A673 (cell line): ENCODE data around the gene FRK. TPM values are rescaled to one million over a fixed set of nuclear protein-coding genes. Genes with fewer than 3 reads are reported as not detected.

Experiments
- BruUV-seq: library from RNA; stranded (reverse); fragments of 400-500 nt; replicated peaks from 2 replicates; lab custom pipeline; 2021; lab: Mats Ljungman, UMichigan
- CTCF ChIA-PET: fragments of 300-600 bp; sonication (Branson Sonifier 250); formaldehyde crosslinking; loops from one replicate; lab custom pipeline; 2022; ENCODE audit warnings: antibody characterized with exemption; lab: Charles Lee
- POLR2A ChIA-PET: fragments of 300-600 bp; sonication (Branson Sonifier 250); formaldehyde crosslinking; loops from one replicate; lab custom pipeline; 2022; ENCODE audit warnings: antibody characterized with exemption; ENCODE audit not compliant: low non-redundant PET; lab: Charles Lee
- DNase-seq: peaks from one replicate; pipeline ENCODE4 v3.0.0-alpha.2; 2015; ENCODE audit warnings: low spot score
- H3K27ac ChIP-seq: fragments of 200-600 bp; sonication (generic); 2 replicates; pipeline ENCODE4 v1.5.1; 2016; ENCODE audit warnings: mixed run types, low read depth, mild to moderate bottlenecking, mixed read lengths, antibody characterized with exemption, low read length; ENCODE audit not compliant: poor library complexity, severe bottlenecking
- H3K27me3 ChIP-seq: fragments of 200-600 bp; sonication (generic); replicated peaks from 2 replicates; pipeline ENCODE4 v1.6.1; 2017; ENCODE audit warnings: mixed run types, low read depth, mild to moderate bottlenecking, mixed read lengths, antibody characterized with exemption, low read length; ENCODE audit not compliant: insufficient read depth, poor library complexity
- H3K36me3 ChIP-seq: fragments of 200-600 bp; sonication (generic); 2 replicates; pipeline ENCODE4 v1.6.1; 2016; ENCODE audit warnings: mixed run types, mild to moderate bottlenecking, mixed read lengths, antibody characterized with exemption, low read length; ENCODE audit not compliant: insufficient read depth, poor library complexity, severe bottlenecking
- H3K4me1 ChIP-seq: fragments of 200-600 bp; sonication (generic); 2 replicates; pipeline ENCODE4 v1.6.1; 2017; ENCODE audit warnings: mixed run types, mild to moderate bottlenecking, mixed read lengths, antibody characterized with exemption, low read length; ENCODE audit not compliant: insufficient read depth, poor library complexity, severe bottlenecking
- H3K4me3 ChIP-seq: fragments of 200-600 bp; sonication (generic); 2 replicates; pipeline ENCODE4 v1.5.1; 2016; ENCODE audit warnings: low read depth, mixed run types, mild to moderate bottlenecking, mixed read lengths, low read length; ENCODE audit not compliant: poor library complexity, severe bottlenecking
- H3K9me3 ChIP-seq: fragments of 200-600 bp; sonication (generic); 2 replicates; pipeline ENCODE4 v1.6.1; 2016; ENCODE audit warnings: mixed run types, low read depth, mild to moderate bottlenecking, mixed read lengths, antibody characterized with exemption, low read length; ENCODE audit not compliant: poor library complexity, severe bottlenecking
- CTCF ChIP-seq: fragments of 300-800, 200-600 bp; sonication (generic); conservative IDR thresholded peaks from 2 replicates; pipeline ENCODE4 v1.5.1; 2017; ENCODE audit warnings: low read depth, mild to moderate bottlenecking, antibody characterized with exemption, low read length, moderate library complexity, mixed read lengths
- EZH2 ChIP-seq: fragments of 200-600 bp; sonication (generic); IDR thresholded peaks from 2 replicates; pipeline ENCODE4 v1.6.1; 2017; ENCODE audit warnings: borderline replicate concordance, low read depth, mild to moderate bottlenecking, mixed read lengths, antibody characterized with exemption, low read length; ENCODE audit not compliant: poor library complexity, severe bottlenecking
- intact Hi-C: fragments of 100-400 bp; cut with micrococcal nuclease; formaldehyde crosslinking; loops from one replicate; pipeline ENCODE4 v1.10.0; 2022; ENCODE audit not compliant: unreplicated experiment
- total RNA-seq: library from RNA; stranded (reverse); gene quantifications from 2 replicates; pipeline ENCODE4 v1.2.3, GENCODE V29; 2021

FRK gene
- total RNA-seq, 1 experiment from 2014 or later, result 12.3 TPM

GRCh38 chr6:115887891-115888290 is 172.8 kb downstream of the FRK start:
- intact Hi-C loops, result no loop called here
- DNase-seq, result no peak

GRCh38 chr6:115885636-115886366 is 174.9 kb downstream of the FRK start:
- no peak for TF ChIP-seq CTCF
- TF ChIP-seq EZH2, result no peak
- H3K4me3 ChIP-seq, result no peak overlapping the region
- no peak for DNase-seq
- no peaks in the 10 kb centered on the region for H3K27me3 ChIP-seq
- no peaks in the 10 kb centered on the region for H3K4me1 ChIP-seq
- H3K9me3 ChIP-seq, result no peaks in the 10 kb centered on the region
- BruUV-seq, result no TSS peak
- POLR2A ChIA-PET, result no interaction called here
- H3K27ac ChIP-seq, result no peak overlapping the region
- intact Hi-C loops, result no loop called here
- H3K36me3 ChIP-seq, result no peaks in the 10 kb centered on the region
- CTCF ChIA-PET, result no interaction called here

More at GRCh38 chr6:115887891-115888290, 172.8 kb downstream of the FRK start:
- BruUV-seq, result no TSS peak
- TF ChIP-seq EZH2, result no peak
- TF ChIP-seq CTCF, result no peak
- H3K4me1 ChIP-seq, result no peaks in the 10 kb centered on the region
- no peaks in the 10 kb centered on the region for H3K27me3 ChIP-seq
- no peaks in the 10 kb centered on the region for H3K9me3 ChIP-seq
- H3K27ac ChIP-seq, result no peak overlapping the region
- CTCF ChIA-PET, result no interaction called here
- H3K4me3 ChIP-seq, result no peak overlapping the region
- POLR2A ChIA-PET, result no interaction called here
- H3K36me3 ChIP-seq, result no peaks in the 10 kb centered on the region

GRCh38 chr6:115882771-115883170 is 177.9 kb downstream of the FRK start:
- Histone ChIP-seq H3K9me3 (no peaks in the 10 kb centered on the region), H3K27me3 (peaks cover 17% of the 10 kb centered on the region), H3K4me1 (no peaks in the 10 kb centered on the region), H3K27ac (no peak overlapping the region), H3K36me3 (no peaks in the 10 kb centered on the region), H3K4me3 (no peak overlapping the region)
- TF ChIP-seq EZH2, result no peak
- TF ChIP-seq CTCF, result no peak
- no TSS peak for BruUV-seq
- DNase-seq, result no peak
- intact Hi-C loops, result no loop called here
- CTCF ChIA-PET, result no interaction called here
- POLR2A ChIA-PET, result no interaction called here
